Testis (tissue), 2 donors: ENCODE results near the gene ST7.

Source experiments
- POLR2A ChIP-seq: fragments of 450-650 bp; IDR thresholded peaks from one replicate; pipeline ENCODE4 v1.6.1; 2017; ENCODE audit warnings: antibody characterized with exemption, mild to moderate bottlenecking, moderate library complexity
- TF ChIP-seq, protein P1 (sequence below), 3 experiments: fragments of 450-650 bp in 2 of 3; fragments of 200-600 bp in 1 of 3; sonication (generic) in 1 of 3; IDR thresholded peaks; one replicate each; pipeline ENCODE4 v1.5.1; 2016 to 2019; ENCODE audit warnings: antibody characterized with exemption in 3 of 3, mild to moderate bottlenecking in 2 of 3, moderate library complexity in 1 of 3

DNA sequence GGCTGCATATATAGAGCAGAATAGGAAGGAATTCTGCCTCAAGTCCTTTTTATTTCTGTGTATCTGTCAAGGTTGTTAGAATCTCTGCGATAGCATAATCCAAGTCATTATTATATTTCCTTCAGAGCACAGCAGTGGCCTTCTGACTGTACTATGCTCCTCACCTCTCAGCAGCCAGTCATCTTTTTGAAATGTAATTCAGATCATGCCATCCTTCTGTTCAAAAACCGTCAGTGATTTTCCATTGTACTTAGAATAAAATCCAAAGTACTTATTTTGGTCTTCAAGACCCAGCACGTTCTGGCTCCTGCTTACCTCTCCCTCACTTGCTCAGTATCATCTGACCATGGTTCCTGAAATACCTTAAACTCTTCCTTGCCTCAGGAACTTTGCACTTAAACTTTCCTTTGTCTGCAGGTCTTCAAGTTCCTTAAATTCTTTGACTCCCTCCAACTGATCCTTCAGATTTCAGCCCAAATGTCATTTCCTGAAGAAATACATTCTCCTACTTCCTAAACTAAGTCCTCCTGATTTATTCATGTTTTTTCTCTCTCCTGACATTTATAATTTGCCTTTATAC is 112.4 kb downstream of the ST7 start:
- TF ChIP-seq, protein P1, sequence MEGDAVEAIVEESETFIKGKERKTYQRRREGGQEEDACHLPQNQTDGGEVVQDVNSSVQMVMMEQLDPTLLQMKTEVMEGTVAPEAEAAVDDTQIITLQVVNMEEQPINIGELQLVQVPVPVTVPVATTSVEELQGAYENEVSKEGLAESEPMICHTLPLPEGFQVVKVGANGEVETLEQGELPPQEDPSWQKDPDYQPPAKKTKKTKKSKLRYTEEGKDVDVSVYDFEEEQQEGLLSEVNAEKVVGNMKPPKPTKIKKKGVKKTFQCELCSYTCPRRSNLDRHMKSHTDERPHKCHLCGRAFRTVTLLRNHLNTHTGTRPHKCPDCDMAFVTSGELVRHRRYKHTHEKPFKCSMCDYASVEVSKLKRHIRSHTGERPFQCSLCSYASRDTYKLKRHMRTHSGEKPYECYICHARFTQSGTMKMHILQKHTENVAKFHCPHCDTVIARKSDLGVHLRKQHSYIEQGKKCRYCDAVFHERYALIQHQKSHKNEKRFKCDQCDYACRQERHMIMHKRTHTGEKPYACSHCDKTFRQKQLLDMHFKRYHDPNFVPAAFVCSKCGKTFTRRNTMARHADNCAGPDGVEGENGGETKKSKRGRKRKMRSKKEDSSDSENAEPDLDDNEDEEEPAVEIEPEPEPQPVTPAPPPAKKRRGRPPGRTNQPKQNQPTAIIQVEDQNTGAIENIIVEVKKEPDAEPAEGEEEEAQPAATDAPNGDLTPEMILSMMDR (IDR thresholded peaks at IDR 0.05), result no peak
- no peak for TF ChIP-seq POLR2A
